ENCODE results near the gene TUBB4A.
A peak's percentile ranks its signal among the peaks of the same experiment; 100 is the strongest.

The TUBB4A gene

GRCh38 chr19:6491802-6492592 is 10.1 kb downstream of the TUBB4A start:
- DNase-seq, result no peak

DNA sequence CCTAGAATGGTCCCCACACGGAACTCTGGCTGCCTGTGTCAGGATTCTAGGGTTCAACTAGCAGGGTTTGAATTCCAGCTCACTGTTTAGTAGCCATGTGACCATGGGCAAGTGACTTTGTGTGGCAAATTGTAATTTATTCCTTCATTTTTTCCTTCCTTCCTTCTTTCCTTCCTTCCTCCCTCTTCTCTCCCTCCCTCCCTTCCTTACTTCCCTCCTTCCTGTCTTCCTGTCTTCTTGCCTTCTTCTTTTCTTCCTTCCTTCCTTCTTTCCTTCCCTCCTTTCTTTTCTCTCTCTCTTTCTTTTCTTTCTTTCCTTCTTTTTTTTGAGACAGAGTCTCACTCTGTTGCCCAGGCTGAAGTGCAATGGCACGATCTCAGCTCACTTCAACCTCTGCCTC is 12.0 kb downstream of the TUBB4A start:
- DNase-seq, result no peak

DNA sequence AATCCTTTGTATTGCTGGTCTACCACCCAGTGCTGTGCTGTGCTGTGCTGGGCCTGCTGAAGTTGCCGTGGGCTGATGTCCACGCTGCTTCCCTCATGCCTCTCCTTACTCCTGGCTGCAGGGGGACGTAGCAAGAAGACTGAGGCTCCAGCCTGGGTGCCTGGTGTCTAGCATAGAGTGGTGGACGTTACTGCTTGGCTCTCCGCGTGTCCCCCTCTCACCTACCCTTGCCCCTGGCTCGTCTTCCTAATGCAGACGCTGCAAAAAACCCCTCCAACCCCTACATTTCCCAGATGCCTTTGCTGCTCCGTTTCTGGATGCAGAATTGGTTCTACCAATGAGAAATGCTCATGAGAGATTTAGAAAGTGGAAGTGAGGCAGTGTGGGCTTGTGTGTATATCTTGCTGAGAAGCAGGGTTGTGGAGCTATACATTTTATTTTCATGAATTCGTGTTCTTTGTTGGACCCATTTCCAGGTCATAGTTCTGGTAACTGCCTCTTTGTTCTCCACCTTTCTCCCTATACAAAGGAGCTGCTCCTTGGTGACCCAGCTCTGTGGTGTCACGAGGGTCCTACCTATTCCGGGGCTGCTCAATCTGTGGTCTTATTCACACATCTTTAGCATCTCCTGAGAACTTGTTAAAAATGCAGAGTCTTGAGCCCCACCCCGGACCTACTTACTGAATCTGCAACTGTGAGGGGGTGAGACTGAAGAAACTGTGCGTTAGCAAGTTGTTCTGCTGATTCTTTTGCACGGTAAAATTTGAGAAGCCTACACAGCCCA is 12.6 kb downstream of the TUBB4A start:
- DNase-seq, result no peak

DNA sequence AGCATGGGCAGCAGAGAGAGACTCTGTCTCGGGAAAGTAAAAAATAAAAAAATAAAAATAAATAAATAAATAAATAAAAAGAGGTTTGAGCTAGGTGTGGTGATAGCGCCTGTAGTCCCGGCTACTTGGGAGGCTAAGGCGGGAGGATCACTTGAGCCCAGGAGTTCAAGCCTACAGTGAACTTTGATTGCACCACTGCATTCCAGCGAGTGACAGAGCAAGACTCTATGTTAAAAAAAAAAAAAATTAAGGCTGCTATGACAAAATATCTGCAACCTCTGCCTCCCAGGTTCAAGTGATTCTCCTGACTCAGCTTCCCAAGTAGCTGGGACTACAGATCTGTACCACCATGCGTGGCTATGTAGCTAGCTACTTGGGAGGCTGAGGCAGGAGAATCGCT is 17.3 kb downstream of the TUBB4A start:
- no peak for DNase-seq

GRCh38 chr19:6484230-6484629 is 17.9 kb downstream of the TUBB4A start:
- DNase-seq, result no peak

DNA sequence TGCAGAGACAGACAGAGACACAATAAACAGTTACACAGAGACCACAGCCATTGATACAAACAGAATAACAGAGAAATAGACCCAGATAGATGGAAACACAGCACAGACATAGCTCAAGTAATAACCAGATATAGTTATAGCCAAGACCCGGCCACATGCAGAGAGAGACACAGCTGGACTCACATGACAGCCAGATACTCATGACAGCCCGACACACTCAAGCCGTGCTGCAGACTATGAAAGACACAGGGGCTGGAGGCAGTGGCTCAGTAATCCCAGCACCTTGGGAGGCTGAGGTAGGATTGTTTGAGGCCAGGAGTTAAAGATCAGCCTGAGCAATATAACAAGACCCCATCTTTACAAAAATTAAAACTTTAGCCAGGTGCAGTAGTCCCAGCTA is 18.9 kb downstream of the TUBB4A start:
- no peak for DNase-seq

DNA sequence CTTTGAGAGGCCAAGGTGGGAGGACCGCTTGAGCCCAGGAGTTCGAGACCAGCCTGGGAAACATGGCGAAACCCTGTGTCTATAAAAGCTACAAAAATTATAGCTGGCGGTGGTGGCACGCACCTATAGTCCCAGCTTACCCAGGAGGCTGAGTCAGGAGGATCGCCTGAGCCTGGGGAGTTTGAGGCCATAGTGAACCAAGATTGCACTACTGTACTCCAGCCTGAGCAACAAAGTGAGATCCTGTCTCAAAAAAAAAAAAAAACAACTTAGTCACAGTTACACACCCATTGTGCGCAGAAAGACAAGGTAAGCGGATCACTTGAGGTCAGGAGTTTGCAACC is 19.8 kb downstream of the TUBB4A start:
- peak; percentile 27 for DNase-seq

DNA sequence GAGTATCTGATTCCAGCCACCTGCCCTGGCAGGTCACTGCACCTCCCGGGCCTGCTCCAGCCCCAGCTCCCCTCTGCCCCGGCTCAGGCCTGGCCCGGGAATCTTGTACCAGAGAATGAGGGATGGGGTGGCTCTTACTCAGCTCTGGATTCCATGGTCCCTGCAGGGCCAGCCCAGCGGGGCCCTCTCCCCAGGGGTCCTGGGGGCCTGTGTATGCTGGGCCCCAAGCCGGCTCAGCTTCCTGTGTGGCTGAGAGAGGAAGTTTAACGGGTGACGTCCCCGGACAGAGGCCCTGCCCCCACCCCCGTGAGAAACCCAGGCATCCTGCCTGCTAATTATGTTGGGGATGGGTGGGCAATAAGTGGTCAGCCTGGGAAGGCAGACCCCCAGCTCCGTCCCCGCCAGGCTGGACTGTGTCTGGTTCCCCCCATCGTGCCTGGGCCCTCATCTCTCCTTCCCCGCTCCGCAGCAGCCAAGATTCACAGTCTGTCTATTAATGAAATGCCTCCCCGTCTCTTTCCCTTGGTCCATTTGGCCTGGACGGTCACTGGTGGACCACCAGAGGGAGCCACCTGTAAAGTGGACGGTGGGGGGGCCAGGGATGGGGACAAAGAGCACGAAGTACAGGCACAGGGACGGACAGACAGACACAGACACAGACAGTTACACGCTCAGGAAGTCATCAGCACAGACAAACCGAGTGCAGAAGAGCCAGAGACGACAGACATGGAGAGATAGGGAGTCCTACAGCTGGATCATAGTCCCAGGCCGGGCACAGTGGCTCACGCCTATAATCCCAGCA is 20.4 kb downstream of the TUBB4A start, which contains the start of gene DENND1C:
DENND1C (minus strand) TSS at position 247 of the 802 bp plus-strand sequence; CDS start at position 155, 92 bp downstream.
- DNase-seq, result peak; percentile 82

DNA sequence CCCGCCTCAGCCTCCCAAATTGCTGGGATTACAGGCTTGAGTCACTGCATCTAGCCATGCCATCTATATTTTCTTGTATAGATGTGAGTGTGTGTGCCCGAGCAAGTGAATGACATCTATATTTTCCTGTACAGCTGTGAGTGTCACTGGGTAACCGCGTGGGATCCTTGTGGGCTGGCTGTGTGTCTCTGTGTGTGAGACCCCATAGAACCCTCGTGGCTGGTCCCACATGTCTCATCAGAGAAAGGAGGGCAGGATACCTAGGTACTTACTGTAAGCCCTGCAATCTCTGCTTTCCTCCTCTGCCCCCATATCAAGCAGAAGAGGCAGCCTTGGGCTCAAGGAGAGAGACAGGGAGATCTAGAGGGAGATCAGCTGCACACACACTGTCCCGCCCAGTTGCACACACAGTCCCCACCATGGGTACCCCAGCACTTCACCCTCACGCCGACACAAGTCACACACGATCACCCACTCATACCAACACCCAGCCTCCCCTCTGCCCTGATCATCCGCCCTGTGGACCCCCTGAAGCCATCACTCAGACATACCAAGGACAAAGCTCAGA is 21.2 kb downstream of the TUBB4A start:
- peak; percentile 26 for DNase-seq

- no peak for DNase-seq
Observed at GRCh38 chr19:6479836-6480398, 22.2 kb downstream of the TUBB4A start.

- DNase-seq, result no peak
Observed at GRCh38 chr19:6478815-6479214, 23.3 kb downstream of the TUBB4A start.

DNA sequence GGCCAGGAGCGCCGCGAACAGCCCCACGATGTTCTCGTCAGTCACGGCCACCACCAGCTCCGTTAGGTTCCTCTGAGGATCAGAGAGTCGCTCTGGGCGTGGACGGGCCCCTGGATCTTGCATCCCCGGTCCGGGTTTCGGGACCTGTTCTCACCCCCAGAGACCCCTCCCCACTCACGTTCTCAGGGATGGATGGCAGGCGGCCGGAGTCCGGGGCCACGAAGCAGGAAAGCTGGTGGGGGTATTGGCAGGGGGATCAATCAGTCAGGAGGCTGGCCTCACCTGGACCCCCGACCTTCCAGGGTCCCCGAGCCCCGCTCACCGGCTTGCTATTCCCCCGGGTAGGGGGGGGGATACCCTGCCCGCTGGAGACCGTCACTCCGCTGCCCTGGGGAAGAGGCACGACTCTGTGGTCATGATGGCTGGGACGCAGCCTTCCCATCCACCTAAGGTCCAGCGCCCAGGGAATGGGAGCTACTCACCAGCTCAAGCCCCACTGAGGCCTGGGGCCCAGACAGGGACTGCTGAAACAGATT is 25.1 kb downstream of the TUBB4A start:
- no peak for DNase-seq

DNA sequence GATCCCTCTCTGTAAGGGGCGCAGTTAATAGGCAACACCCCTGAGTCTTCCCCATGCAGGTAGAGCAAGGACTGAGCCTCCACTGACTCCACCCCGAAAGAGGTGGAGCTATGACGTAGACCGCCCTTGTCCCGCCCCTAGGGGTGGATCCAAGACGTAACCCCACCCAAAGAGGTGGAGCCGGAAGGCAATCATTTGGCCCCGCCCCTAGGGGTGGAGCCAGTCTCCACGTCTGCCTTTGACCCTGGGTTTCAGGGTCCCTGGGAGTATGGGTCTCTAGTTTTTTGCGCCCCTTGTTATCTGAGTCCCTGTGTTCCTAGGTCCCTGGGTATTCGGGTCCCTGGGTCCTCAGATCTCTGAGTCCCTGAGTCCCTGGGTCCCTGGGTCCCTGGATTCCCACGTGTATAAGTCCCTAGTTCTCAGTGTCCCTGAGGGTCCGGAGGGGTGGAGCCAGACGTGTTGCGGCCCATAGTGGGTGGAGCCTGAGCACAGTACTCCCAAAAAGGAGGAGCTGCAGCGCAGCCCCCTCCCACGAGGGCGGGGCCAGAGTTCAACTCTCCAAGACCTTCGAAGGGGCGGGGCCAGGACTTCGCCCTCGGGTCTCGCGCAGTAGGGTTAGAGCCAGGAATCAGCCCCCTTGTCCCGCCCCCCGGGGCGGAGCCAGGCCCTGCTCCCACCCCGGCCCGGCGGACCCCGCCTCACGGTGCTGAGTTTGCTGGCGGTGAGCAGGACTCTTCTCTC is 25.8 kb downstream of the TUBB4A start:
- DNase-seq, result peak; percentile 25

GRCh38 chr19:6475321-6476108 is 26.6 kb downstream of the TUBB4A start:
- no peak for DNase-seq

DNA sequence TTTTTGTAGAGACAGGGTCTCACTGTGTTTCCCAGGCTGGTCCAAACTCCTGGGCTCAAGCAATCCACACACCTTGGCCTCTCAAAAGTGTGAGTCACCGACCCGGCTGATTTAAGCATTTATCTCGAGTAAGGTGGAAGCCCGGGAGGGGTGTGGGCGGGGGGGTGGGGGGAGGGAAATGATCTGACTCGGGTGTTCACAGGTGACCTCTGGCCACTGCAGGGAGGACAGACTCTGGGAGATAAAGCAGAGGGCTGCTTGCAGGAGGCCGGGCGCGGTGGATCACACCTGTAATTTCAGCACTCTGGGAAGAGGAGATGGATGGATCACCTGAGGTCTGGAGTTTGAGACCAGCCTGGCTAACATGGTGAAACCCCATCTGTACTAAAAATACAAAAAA is 28.5 kb downstream of the TUBB4A start:
- no peak for DNase-seq

- DNase-seq, result no peak
Observed at GRCh38 chr19:6472713-6473112, 29.4 kb downstream of the TUBB4A start.

DNA sequence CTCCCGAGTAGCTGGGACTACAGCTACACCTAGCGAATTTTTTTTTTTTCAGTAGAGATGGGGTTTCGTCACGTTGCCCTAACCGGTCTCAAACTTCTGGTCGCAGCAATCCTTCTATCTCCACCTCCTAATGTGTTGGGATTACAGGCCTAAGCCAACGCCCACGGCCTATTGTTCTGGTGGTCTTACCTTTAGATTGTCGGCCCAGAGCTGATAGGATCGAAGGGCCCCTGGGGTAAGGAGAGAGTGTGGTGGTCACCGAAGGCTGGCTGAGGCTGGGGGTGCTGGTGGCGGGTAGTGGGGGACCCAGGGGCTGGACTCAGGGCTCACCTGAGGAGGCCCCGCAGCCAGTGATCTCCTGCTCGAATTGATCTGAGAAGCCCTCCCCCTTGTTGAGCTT is 31.0 kb downstream of the TUBB4A start:
- no peak for DNase-seq

GRCh38 chr19:6470173-6470572 is 31.9 kb downstream of the TUBB4A start:
- DNase-seq, result no peak

DNA sequence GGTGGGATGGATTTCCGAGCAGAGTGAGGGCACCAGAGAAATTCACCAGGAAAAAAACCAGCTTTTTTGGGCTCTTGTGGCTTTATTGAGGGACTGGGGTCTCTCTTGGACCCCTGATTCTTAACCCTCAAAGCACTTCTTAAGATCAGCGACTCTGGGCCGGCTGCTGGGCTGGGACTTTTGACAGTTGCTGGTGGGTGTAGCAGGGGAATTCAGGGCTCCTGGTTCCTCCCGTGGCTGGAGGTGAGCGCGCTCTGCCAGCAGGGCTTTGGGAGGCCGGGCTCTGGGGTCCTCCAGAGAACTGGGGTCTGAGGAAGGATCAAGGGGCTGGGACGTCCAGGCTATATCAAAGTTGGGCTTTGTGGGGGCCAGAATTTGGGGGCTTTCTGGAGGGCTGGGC is 34.7 kb downstream of the TUBB4A start:
- no peak for DNase-seq

DNA sequence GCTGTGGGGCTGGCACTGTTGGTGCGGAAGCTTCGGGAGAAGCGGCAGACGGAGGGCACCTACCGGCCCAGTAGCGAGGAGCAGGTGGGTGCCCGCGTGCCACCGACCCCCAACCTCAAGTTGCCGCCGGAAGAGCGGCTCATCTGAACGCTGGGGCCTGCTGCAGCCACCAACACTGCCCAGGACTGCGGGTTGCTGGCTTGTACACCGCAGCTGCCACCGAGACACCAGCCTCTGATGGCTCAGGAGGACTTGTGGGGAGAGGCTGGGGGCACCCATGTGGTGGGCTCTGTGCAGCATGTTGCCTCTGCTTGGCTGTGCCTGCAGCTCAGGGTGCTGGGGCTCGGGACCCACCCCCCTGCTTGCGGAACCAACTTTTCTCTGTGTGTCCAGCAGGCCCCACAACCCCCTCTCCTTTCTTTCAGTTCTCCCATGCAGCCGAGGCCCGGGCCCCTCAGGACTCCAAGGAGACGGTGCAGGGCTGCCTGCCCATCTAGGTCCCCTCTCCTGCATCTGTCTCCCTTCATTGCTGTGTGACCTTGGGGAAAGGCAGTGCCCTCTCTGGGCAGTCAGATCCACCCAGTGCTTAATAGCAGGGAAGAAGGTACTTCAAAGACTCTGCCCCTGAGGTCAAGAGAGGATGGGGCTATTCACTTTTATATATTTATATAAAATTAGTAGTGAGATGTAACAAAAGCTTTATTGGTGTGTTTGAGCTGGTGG is 35.4 kb downstream of the TUBB4A start:
- DNase-seq, result no peak
